Loucy (cell line): ENCODE results near the gene ZFR.
"Not testable (repeated sequence)": the region's sequence is repeated elsewhere in the genome, so short reads cannot be mapped to it uniquely, and the experiment has no call there.

Experiments
- H2AFZ ChIP-seq: fragments of 200-600 bp; sonication (generic); 2 replicates; pipeline ENCODE4 v1.6.0; 2016; ENCODE audit warnings: antibody characterized with exemption, mild to moderate bottlenecking, low read length, moderate library complexity
- H3F3A ChIP-seq: fragments of 200-600 bp; 2 replicates; pipeline ENCODE4 v1.6.0; 2016; ENCODE audit warnings: antibody characterized with exemption, low read depth, mild to moderate bottlenecking
- H3K27me3 ChIP-seq: fragments of 200-600 bp; sonication (generic); 2 replicates; pipeline ENCODE4 v1.6.1; 2014; ENCODE audit warnings: low read length, mild to moderate bottlenecking; ENCODE audit not compliant: insufficient read depth, poor library complexity, severe bottlenecking
- H3K36me3 ChIP-seq: fragments of 200-600 bp; sonication (generic); 2 replicates; pipeline ENCODE4 v1.6.1; 2016; ENCODE audit warnings: low read length; ENCODE audit not compliant: insufficient read depth
- H3K4me1 ChIP-seq: fragments of 200-600 bp; sonication (generic); 2 replicates; pipeline ENCODE4 v1.5.1; 2014; ENCODE audit warnings: low read length, mild to moderate bottlenecking; ENCODE audit not compliant: insufficient read depth, poor library complexity, severe bottlenecking
- H3K4me2 ChIP-seq: fragments of 200-600 bp; sonication (generic); 2 replicates; pipeline ENCODE4 v1.6.0; 2014; ENCODE audit warnings: antibody characterized with exemption, low read length, low read depth, mild to moderate bottlenecking; ENCODE audit not compliant: poor library complexity, severe bottlenecking
- H3K4me3 ChIP-seq: fragments of 200-600 bp; sonication (generic); 2 replicates; pipeline ENCODE4 v1.5.1; 2014; ENCODE audit warnings: low read length, mild to moderate bottlenecking, mixed read lengths; ENCODE audit not compliant: poor library complexity, severe bottlenecking
- H3K79me2 ChIP-seq: fragments of 200-600 bp; sonication (generic); 2 replicates; pipeline ENCODE4 v1.6.1; 2014; ENCODE audit warnings: low read length; ENCODE audit not compliant: insufficient read depth
- H3K9ac ChIP-seq: fragments of 200-600 bp; sonication (generic); 2 replicates; pipeline ENCODE4 v1.6.0; 2014; ENCODE audit warnings: mild to moderate bottlenecking, low read depth, low read length, moderate library complexity; ENCODE audit not compliant: poor library complexity, severe bottlenecking
- H3K9me2 ChIP-seq: fragments of 200-600 bp; sonication (generic); replicated peaks from 2 replicates; pipeline ENCODE4 v1.6.1; 2016; ENCODE audit warnings: low read depth, low read length, mixed read lengths
- H3K9me3 ChIP-seq: fragments of 200-600 bp; sonication (generic); 2 replicates; pipeline ENCODE4 v1.6.1; 2014; ENCODE audit warnings: mild to moderate bottlenecking, antibody characterized with exemption, low read length, low read depth; ENCODE audit not compliant: insufficient read depth
- H4K20me1 ChIP-seq: fragments of 200-600 bp; sonication (generic); 2 replicates; pipeline ENCODE4 v1.6.0; 2014; ENCODE audit warnings: antibody characterized with exemption, low read length, mild to moderate bottlenecking; ENCODE audit not compliant: insufficient read depth, poor library complexity, severe bottlenecking
- CTCF ChIP-seq: fragments of 200-600 bp; sonication (generic); conservative IDR thresholded peaks from 2 replicates; pipeline ENCODE4 v1.5.1; 2014; ENCODE audit warnings: mild to moderate bottlenecking, antibody characterized with exemption, low read length
- EZH2phosphoT487 ChIP-seq: fragments of 200-600 bp; IDR thresholded peaks from 2 replicates; pipeline ENCODE4 v1.6.1; 2018; ENCODE audit warnings: antibody characterized with exemption, mild to moderate bottlenecking, moderate library complexity, borderline replicate concordance

ZFR gene

DNA sequence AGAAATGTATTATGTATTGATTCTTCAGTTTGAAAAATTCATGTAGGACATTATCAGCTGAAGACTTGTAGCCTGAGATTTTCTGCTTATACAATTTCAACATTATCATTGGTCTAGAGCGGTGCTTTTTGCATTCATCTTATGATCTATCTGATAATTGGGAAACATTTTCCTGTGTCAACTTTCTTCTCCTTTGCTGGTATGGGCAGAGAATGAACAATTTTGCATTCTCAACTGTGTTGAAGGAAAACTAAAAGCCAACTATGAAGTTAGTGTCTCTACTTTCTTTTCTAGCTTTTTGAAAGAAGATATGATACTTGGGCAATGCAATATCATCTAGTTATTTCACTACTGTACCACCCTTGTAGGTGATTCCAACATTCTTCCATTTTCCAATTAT is 10.3 kb downstream of the ZFR start:
- peaks cover 21% of the 10 kb centered on the region for H3K4me1 ChIP-seq
- peaks cover 100% of the 10 kb centered on the region for H3K79me2 ChIP-seq
- TF ChIP-seq CTCF = no peak
- peaks cover 93% of the 10 kb centered on the region for H4K20me1 ChIP-seq
- H3F3A ChIP-seq = no peaks in the 10 kb centered on the region
- no peak overlapping the region for H3K9ac ChIP-seq
- H3K36me3 ChIP-seq = peaks cover 19% of the 10 kb centered on the region
- no peaks in the 10 kb centered on the region for H3K9me3 ChIP-seq
- no peak overlapping the region for H2AFZ ChIP-seq
- no peaks in the 10 kb centered on the region for H3K9me2 ChIP-seq
- no peaks in the 10 kb centered on the region for H3K27me3 ChIP-seq
- no peak overlapping the region for H3K4me3 ChIP-seq
- H3K4me2 ChIP-seq = no peak overlapping the region

- TF ChIP-seq CTCF = no peak
- no peak for TF ChIP-seq EZH2phosphoT487
- H2AFZ ChIP-seq = no peak overlapping the region
- H3F3A ChIP-seq = no peaks in the 10 kb centered on the region
- H3K4me3 ChIP-seq = no peak overlapping the region
- H3K36me3 ChIP-seq = peaks cover 29% of the 10 kb centered on the region
- no peaks in the 10 kb centered on the region for H3K9me2 ChIP-seq
- no peaks in the 10 kb centered on the region for H3K27me3 ChIP-seq
- peaks cover 100% of the 10 kb centered on the region for H3K79me2 ChIP-seq
- peaks cover 11% of the 10 kb centered on the region for H3K4me1 ChIP-seq
- H4K20me1 ChIP-seq = peaks cover 79% of the 10 kb centered on the region
- H3K4me2 ChIP-seq = no peak overlapping the region
- H3K9ac ChIP-seq = no peak overlapping the region
- H3K9me3 ChIP-seq = peaks cover under 1% of the 10 kb centered on the region; the same call in 1 of the 2 replicates
Measured at GRCh38 chr5:32432633-32433032, 11.9 kb downstream of the ZFR start.

- not testable (repeated sequence) for H3K4me3 ChIP-seq, H3K4me1 ChIP-seq, H3K27me3 ChIP-seq, H3K9ac ChIP-seq, H2AFZ ChIP-seq, H3F3A ChIP-seq, H3K9me2 ChIP-seq, H3K4me2 ChIP-seq
- H3K36me3 ChIP-seq = peaks cover 43% of the 10 kb centered on the region
- peaks cover 100% of the 10 kb centered on the region for H3K79me2 ChIP-seq
- peaks cover 17% of the 10 kb centered on the region; the same call in 1 of the 2 replicates for H3K9me3 ChIP-seq
- peaks cover 73% of the 10 kb centered on the region for H4K20me1 ChIP-seq
Measured at GRCh38 chr5:32430825-32431224, 13.7 kb downstream of the ZFR start.

- Histone ChIP-seq H3K9me2 (no peaks in the 10 kb centered on the region), H4K20me1 (peaks cover 73% of the 10 kb centered on the region), H3K36me3 (peaks cover 40% of the 10 kb centered on the region), H3K4me1 (no peaks in the 10 kb centered on the region), H3K4me2 (no peak overlapping the region), H3K27me3 (no peaks in the 10 kb centered on the region), H3K9me3 (peaks cover 17% of the 10 kb centered on the region; the same call in 1 of the 2 replicates), H3F3A (no peaks in the 10 kb centered on the region), H3K79me2 (peaks cover 100% of the 10 kb centered on the region), H3K4me3 (no peak overlapping the region), H2AFZ (no peak overlapping the region), H3K9ac (no peak overlapping the region)
- TF ChIP-seq CTCF (no peak), EZH2phosphoT487 (no peak)
Measured at GRCh38 chr5:32428426-32428825, 16.1 kb downstream of the ZFR start.
